Endothelial cell (in vitro differentiated cells): ENCODE data around the gene SORCS1. TPM values are rescaled to one million over a fixed set of nuclear protein-coding genes. Genes with fewer than 3 reads are reported as not detected.

Experiments
- DNase-seq: peaks from one replicate; pipeline ENCODE4 v3.0.0; 2021; ENCODE audit warnings: low spot score
- H3K27ac Mint-ChIP-seq: one replicate; pipeline ENCODE4 v1.8.0; 2021; ENCODE audit warnings: mixed read lengths, inconsistent platforms; ENCODE audit not compliant: unreplicated experiment
- H3K27me3 Mint-ChIP-seq: one replicate; pipeline ENCODE4 v1.8.0; 2021; ENCODE audit warnings: mild to moderate bottlenecking, moderate library complexity, mixed read lengths, inconsistent platforms; ENCODE audit not compliant: unreplicated experiment
- H3K36me3 Mint-ChIP-seq: one replicate; pipeline ENCODE4 v1.8.0; 2021; ENCODE audit warnings: mild to moderate bottlenecking, low read depth, mixed read lengths, inconsistent platforms; ENCODE audit not compliant: unreplicated experiment
- H3K4me1 Mint-ChIP-seq: one replicate; pipeline ENCODE4 v1.8.0; 2021; ENCODE audit warnings: mild to moderate bottlenecking, mixed read lengths, inconsistent platforms; ENCODE audit not compliant: unreplicated experiment
- H3K4me3 Mint-ChIP-seq: one replicate; pipeline ENCODE4 v1.8.0; 2021; ENCODE audit warnings: mild to moderate bottlenecking, mixed read lengths, inconsistent platforms; ENCODE audit not compliant: unreplicated experiment
- H3K9me3 Mint-ChIP-seq: one replicate; pipeline ENCODE4 v1.8.0; 2021; ENCODE audit warnings: mixed read lengths, inconsistent platforms; ENCODE audit not compliant: unreplicated experiment
- CTCF ChIP-seq: fragments of 200-600 bp; sonication (generic); IDR thresholded peaks from one replicate; pipeline ENCODE4 v1.5.0; 2021; ENCODE audit warnings: antibody characterized with exemption; ENCODE audit not compliant: unreplicated experiment
- long read RNA-seq: library from polyadenylated mRNA; unstranded; transcript quantifications from one replicate; pipeline ENCODE4 v2.0.0, GENCODE V29; 2020; ENCODE audit not compliant: unreplicated experiment
- total RNA-seq: library from RNA; stranded (reverse); fragmentation: NEBNext Ultra II Directional; extraction: Animal tissue kit (Norgen Biotek cat#: 25700); gene quantifications from one replicate; pipeline ENCODE4 v1.2.1, GENCODE V29; 2021; ENCODE audit not compliant: unreplicated experiment

SORCS1 gene
- 0.56 TPM for total RNA-seq
- long read RNA-seq = 0 reads

- Mint-ChIP-seq H3K4me3 (peak within 1 kb of the TSS; percentile 92), H3K36me3 (peaks cover 5% of the 10 kb centered on the region), H3K27me3 (peaks cover 12% of the 10 kb centered on the region), H3K4me1 (peaks cover 10% of the 10 kb centered on the region), H3K9me3 (no peaks in the 10 kb centered on the region), H3K27ac (no peak within 1 kb of the TSS)
- no peak for TF ChIP-seq CTCF
- peak; percentile 57 for DNase-seq
These were observed at the start of gene SORCS1 for GRCh38 chr10:107163881-107164861. SORCS1 (minus strand) TSS chr10:107164706.

- H3K4me3 Mint-ChIP-seq = no peak overlapping the region
- H3K36me3 Mint-ChIP-seq = no peaks in the 10 kb centered on the region
- H3K27me3 Mint-ChIP-seq = no peaks in the 10 kb centered on the region
- H3K9me3 Mint-ChIP-seq = no peaks in the 10 kb centered on the region
- no peaks in the 10 kb centered on the region for H3K4me1 Mint-ChIP-seq
- no peak for TF ChIP-seq CTCF
- no peak for DNase-seq
- H3K27ac Mint-ChIP-seq = no peak overlapping the region
These were observed 49.8 kb upstream of the SORCS1 start for GRCh38 chr10:107214261-107214660.

GRCh38 chr10:107213861-107214260, 49.4 kb upstream of the SORCS1 start:
- no peaks in the 10 kb centered on the region for H3K36me3 Mint-ChIP-seq
- H3K4me1 Mint-ChIP-seq = no peaks in the 10 kb centered on the region
- TF ChIP-seq CTCF = no peak

GRCh38 chr10:107206833-107207232, 42.3 kb upstream of the SORCS1 start:
- DNase-seq = no peak
- no peaks in the 10 kb centered on the region for H3K27me3 Mint-ChIP-seq
- H3K4me1 Mint-ChIP-seq = no peaks in the 10 kb centered on the region
- no peak overlapping the region for H3K4me3 Mint-ChIP-seq
- H3K9me3 Mint-ChIP-seq = no peaks in the 10 kb centered on the region
- TF ChIP-seq CTCF = no peak
- no peaks in the 10 kb centered on the region for H3K36me3 Mint-ChIP-seq
- no peak overlapping the region for H3K27ac Mint-ChIP-seq

More at GRCh38 chr10:107213861-107214260, 49.4 kb upstream of the SORCS1 start:
- no peak overlapping the region for H3K4me3 Mint-ChIP-seq
- H3K27me3 Mint-ChIP-seq = no peaks in the 10 kb centered on the region
- no peaks in the 10 kb centered on the region for H3K9me3 Mint-ChIP-seq
- H3K27ac Mint-ChIP-seq = no peak overlapping the region
- no peak for DNase-seq

- TF ChIP-seq CTCF = no peak
- peaks cover 5% of the 10 kb centered on the region for H3K27me3 Mint-ChIP-seq
- no peaks in the 10 kb centered on the region for H3K9me3 Mint-ChIP-seq
- DNase-seq = no peak
- no peak overlapping the region for H3K4me3 Mint-ChIP-seq
- peaks cover 5% of the 10 kb centered on the region for H3K36me3 Mint-ChIP-seq
- peaks cover 5% of the 10 kb centered on the region for H3K4me1 Mint-ChIP-seq
- no peak overlapping the region for H3K27ac Mint-ChIP-seq
These were observed 5.0 kb upstream of the SORCS1 start for GRCh38 chr10:107169516-107169915.
